ENCODE data around the gene RAPH1. TPM values are rescaled to one million over a fixed set of nuclear protein-coding genes. Genes with fewer than 3 reads are reported as not detected.

Gene RAPH1
- polyA plus RNA-seq, 1 donor (not counting 4 experiments of a cell fraction or from before 2014, with no cell fraction given), result 2.9 TPM

DNA sequence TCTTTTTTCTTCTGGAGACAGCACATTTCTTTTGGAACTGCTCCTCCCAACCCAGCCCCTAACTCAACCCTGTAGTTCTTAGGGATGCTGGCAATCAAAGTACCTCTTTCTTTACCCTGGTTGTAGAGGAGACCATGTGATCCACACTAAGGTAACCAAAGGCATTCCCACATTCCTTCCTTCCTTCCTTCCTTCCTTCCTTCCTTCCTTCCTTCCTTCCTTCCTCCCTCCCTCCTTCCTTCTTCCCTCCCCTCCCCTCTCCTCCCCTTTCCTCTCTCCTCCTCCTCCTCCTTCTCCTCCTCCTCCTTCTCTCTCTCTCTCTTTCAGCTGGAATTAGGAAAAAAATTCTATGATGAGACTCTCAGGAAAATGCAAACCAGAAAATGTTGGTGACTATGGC, 13.8 kb upstream of the RAPH1 start:
- Histone ChIP-seq H3K9me3 (ENCODE audit: control insufficient read depth, low read depth, low read length) (no peaks in the 10 kb centered on the region), H3K36me3 (ENCODE audit: control insufficient read depth in 2 of 2, extremely low read depth in 1 of 2, insufficient read depth in 2 of 2, low read length in 2 of 2) (no peaks in the 10 kb centered on the region), H3K4me2 (ENCODE audit: control insufficient read depth, extremely low read depth, insufficient read depth, low read depth, low read length) (no peak overlapping the region), H3K27me3 (ENCODE audit: control insufficient read depth, extremely low read depth, insufficient read depth, low read length) (no peaks in the 10 kb centered on the region), H3K9me1 (ENCODE audit: control insufficient read depth, extremely low read depth, insufficient read depth, low read length) (no peaks in the 10 kb centered on the region), H3K4me1 (ENCODE audit: control insufficient read depth, extremely low read depth, insufficient read depth, low read length) (no peaks in the 10 kb centered on the region), H4K20me1 (ENCODE audit: control insufficient read depth, extremely low read depth, insufficient read depth, low read length) (no peaks in the 10 kb centered on the region), H3K9ac (ENCODE audit: control insufficient read depth, extremely low read depth, insufficient read depth, low read length) (no peak overlapping the region), H3K4me3 (ENCODE audit: control insufficient read depth in 2 of 3, extremely low read depth in 1 of 3, insufficient read depth in 2 of 3, low read depth in 1 of 3, low read length in 3 of 3) (no peak overlapping the region), H3K27ac (ENCODE audit: control insufficient read depth, insufficient read depth, low read length) (no peak overlapping the region), H3K79me2 (ENCODE audit: control insufficient read depth, insufficient read depth, low read length) (no peaks in the 10 kb centered on the region), H2AFZ (ENCODE audit: control insufficient read depth, low read length) (no peak overlapping the region)
- dilution Hi-C loops (cut with MboI; ENCODE audit: extremely low pct_ligation_motif_present, low sequenced_read_pairs), result no loop called here
- no peak for FAIRE-seq
- DNase-seq (ENCODE audit: low read depth, low spot score), result no peak
- TF ChIP-seq EZH2 (IDR thresholded peaks at IDR 0.05; ENCODE audit: low read length), result no peak
- TF ChIP-seq, protein P1, sequence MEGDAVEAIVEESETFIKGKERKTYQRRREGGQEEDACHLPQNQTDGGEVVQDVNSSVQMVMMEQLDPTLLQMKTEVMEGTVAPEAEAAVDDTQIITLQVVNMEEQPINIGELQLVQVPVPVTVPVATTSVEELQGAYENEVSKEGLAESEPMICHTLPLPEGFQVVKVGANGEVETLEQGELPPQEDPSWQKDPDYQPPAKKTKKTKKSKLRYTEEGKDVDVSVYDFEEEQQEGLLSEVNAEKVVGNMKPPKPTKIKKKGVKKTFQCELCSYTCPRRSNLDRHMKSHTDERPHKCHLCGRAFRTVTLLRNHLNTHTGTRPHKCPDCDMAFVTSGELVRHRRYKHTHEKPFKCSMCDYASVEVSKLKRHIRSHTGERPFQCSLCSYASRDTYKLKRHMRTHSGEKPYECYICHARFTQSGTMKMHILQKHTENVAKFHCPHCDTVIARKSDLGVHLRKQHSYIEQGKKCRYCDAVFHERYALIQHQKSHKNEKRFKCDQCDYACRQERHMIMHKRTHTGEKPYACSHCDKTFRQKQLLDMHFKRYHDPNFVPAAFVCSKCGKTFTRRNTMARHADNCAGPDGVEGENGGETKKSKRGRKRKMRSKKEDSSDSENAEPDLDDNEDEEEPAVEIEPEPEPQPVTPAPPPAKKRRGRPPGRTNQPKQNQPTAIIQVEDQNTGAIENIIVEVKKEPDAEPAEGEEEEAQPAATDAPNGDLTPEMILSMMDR (optimal IDR thresholded peaks at IDR 0.05 in 1 of 3, IDR thresholded peaks at IDR 0.05 in 1 of 3, conservative IDR thresholded peaks at IDR 0.05 in 1 of 3; ENCODE audit: extremely low read depth in 1 of 3, insufficient read depth in 2 of 3, low read length in 3 of 3), result no peak

DNA sequence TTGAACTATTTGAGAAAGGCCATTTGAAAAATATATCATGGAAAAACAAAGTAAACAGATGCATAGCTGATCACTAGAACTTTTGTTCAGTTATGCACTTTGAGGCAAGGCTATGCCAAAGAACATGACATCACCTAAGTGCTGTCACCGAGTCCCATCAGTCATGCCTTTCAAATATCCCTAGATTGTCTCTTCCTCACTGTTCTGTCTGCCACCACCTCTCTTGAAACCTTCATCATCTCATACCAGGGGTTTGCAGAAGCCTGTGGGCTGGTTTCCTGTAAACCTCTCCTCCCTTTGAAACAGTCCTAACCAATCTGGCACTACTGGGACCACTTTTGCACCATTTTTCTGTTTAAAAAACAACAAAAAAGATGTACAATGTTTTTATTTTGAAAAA, 12.3 kb upstream of the RAPH1 start:
- Histone ChIP-seq H3K4me3 (ENCODE audit: control insufficient read depth in 2 of 3, extremely low read depth in 1 of 3, insufficient read depth in 2 of 3, low read depth in 1 of 3, low read length in 3 of 3) (no peak overlapping the region), H3K36me3 (ENCODE audit: control insufficient read depth in 2 of 2, extremely low read depth in 1 of 2, insufficient read depth in 2 of 2, low read length in 2 of 2) (no peaks in the 10 kb centered on the region), H3K9me1 (ENCODE audit: control insufficient read depth, extremely low read depth, insufficient read depth, low read length) (no peaks in the 10 kb centered on the region), H3K4me2 (ENCODE audit: control insufficient read depth, extremely low read depth, insufficient read depth, low read depth, low read length) (no peak overlapping the region), H3K27ac (ENCODE audit: control insufficient read depth, insufficient read depth, low read length) (no peak overlapping the region), H3K9me3 (ENCODE audit: control insufficient read depth, low read depth, low read length) (no peaks in the 10 kb centered on the region), H3K9ac (ENCODE audit: control insufficient read depth, extremely low read depth, insufficient read depth, low read length) (no peak overlapping the region), H3K4me1 (ENCODE audit: control insufficient read depth, extremely low read depth, insufficient read depth, low read length) (no peaks in the 10 kb centered on the region), H4K20me1 (ENCODE audit: control insufficient read depth, extremely low read depth, insufficient read depth, low read length) (no peaks in the 10 kb centered on the region), H3K79me2 (ENCODE audit: control insufficient read depth, insufficient read depth, low read length) (no peaks in the 10 kb centered on the region), H2AFZ (ENCODE audit: control insufficient read depth, low read length) (no peak overlapping the region), H3K27me3 (ENCODE audit: control insufficient read depth, extremely low read depth, insufficient read depth, low read length) (no peaks in the 10 kb centered on the region)
- dilution Hi-C loops (cut with MboI; ENCODE audit: extremely low pct_ligation_motif_present, low sequenced_read_pairs), result no loop called here
- no peak for TF ChIP-seq EZH2 (IDR thresholded peaks at IDR 0.05; ENCODE audit: low read length)
- TF ChIP-seq, protein P1 (optimal IDR thresholded peaks at IDR 0.05 in 1 of 3, IDR thresholded peaks at IDR 0.05 in 1 of 3, conservative IDR thresholded peaks at IDR 0.05 in 1 of 3; ENCODE audit: extremely low read depth in 1 of 3, insufficient read depth in 2 of 3, low read length in 3 of 3), result no peak
- no peak for FAIRE-seq
- DNase-seq (ENCODE audit: low read depth, low spot score), result no peak
